GM21367 (cell line): ENCODE data around the gene TUBA4A.
"Not testable (repeated sequence)": the region's sequence is repeated elsewhere in the genome, so short reads cannot be mapped to it uniquely, and the experiment has no call there.

Experiments
- ATAC-seq: cut with Tn5 transposase; IDR thresholded peaks from one replicate; pipeline ENCODE4 v1.9.1; 2021; ENCODE audit not compliant: unreplicated experiment

TUBA4A gene

DNA sequence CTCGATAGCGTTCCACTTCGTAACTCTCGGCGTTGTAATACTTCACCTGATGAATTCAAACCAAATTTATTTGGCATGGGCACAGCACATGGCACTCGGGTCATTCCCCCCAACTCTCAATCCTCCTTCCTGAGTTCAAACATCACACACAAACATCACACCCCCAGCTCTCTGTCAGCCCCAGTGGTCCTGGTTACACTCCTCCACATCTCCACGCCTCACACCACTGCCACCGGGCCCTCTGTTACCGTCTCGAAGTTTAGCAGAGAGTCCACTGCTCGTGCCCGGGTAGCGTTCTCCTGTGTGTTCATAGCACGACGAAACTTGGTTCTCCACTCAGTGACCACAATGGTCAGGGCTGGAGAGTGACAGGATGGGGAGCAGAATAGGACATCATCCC is 39.6 kb downstream of the TUBA4A start:
- no peak for ATAC-seq

DNA sequence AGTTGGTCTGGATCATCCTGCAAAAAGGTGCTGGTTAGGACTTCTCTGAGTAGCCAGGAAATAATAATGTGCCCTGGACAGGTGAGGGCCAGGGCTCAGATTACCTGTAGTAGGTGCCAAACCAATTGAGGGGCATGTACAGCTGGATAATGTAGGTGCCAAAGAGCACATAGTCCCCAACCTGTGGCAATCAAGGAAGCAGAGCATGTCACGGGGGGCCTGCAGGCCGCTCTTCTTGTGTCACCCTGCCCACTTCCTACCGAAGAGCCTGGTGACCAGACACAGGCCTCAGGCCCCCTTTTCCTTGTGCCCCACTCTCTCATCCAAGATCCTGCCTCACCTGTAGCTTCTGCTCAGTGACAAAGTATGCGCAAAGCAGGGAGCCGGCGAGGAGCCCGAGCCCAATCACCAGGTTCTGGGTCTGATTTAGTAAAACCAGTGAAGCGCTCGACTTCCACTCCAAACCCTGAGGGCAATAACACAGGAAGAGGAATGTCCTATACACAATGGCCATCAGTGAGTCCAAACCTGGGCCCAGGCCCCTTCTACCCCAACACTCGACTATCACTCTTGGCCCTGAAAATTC is 40.1 kb downstream of the TUBA4A start:
- ATAC-seq: no peak

DNA sequence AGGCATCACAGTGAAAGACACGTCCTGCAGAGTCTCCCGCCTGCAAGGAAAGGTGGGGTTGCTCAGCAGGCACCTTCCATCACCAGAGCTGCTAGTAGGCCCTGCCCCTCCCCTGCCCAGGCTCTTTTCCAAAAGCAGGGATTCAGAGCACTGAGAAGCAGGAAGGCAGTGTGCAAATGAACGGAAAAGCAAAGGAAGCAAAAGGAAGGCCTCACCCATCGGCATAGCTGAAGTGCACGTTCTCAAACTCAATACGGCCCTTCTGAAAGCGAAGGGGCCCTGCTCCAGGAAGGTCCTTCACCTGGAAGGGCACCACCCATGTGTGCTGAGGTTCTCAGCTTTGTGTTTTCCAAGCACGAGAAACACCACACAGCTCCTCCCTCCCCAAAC is 40.7 kb downstream of the TUBA4A start:
- ATAC-seq: no peak

DNA sequence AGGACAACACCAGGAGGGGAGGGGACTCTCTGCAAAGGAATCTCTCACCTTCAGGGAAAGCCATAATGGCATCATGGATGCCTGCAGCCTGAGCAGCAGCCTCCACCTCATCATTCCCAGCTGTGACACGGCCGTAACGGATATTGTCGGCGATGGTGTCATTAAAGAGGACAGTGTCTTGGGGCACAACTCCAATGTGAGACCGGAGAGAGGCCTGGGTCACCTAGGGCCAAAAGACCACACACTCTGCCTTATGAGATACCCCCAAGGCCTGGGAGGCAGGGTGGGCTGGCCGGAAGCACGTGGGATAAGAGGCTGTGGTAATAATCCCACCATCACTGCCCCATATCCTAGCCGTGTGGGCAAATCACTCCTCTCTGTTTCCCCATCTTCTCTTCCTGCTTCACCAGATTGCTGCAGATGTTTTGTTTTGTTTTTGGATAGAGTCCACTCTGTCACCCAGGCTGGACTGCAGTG is 42.8 kb downstream of the TUBA4A start:
- ATAC-seq: no peak

DNA sequence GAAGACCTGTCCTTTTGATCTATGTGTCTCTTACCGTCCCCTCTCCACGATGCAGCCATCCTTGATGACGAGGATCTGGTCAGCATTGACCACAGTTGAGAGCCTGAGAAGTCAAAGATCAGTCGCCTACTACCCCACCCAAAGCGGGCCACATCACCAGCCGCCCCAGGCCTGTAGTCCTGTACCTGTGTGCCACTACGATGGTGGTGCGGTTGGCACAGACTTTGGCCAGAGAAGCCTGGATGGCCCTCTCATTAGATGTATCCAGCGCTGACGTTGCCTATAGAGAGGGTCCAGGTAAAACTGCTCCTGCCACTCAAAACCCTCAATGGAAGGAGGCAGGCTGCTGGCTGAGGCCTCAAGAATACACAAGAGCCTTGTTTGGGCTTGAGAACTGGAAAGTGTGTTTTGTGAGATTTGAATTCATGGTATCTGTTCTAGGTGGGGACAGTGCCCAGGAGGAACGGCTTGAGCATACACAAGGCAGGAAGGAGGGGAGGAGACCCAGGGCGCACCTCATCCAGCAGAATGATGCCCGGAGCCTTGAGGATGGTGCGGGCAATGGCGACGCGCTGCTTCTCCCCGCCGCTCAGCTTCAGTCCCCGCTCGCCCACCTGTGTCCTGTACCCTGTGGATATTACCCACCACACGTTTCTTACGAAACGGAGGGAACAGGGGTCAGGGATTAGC is 43.4 kb downstream of the TUBA4A start:
- no peak for ATAC-seq

DNA sequence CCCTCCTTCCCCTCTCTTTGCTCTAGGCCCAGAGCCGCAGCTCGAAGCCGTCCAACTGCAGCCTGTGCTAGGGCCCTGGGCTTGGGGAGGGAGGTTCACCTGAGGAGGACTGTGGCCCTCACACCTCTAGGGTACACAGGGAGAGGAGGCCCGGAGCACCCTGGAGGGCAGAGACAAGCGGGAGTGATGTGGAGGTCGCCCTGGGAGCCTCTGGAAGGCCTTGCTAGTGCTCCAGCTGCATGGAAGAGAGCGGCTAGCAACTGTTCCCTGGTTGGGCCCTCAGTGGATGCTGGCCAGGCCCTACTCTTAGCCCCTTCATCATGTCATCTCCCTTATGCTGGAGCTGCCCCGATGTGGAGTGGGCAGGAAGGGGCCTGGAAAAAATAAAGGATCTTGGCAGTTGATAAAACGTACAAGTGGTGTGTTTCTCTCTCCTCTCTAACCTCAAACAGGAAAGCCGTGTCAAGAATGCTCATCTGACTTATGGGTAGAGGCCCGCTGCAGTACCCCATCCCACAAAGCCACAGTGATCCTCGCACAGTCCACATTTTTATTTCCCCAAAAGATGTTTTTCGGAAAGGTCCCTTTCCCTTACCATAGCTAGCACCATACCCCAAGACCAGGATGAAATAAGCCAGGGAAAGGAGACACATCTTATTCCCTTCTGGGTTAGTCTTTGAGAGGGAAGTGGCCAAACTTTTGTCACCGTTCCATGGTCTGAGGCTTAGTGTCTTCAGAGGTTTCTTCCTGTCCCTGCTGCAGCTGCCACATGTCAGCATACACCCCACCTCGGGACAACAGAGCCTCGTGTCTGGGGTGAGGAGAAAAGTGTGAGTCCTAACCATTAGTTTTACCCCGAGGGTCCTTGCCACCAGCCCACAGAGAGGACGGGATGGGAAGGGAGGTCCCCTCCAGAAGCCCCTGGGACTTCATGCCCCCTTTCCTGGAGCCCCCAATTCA is 44.2 kb downstream of the TUBA4A start:
- ATAC-seq: no peak

DNA sequence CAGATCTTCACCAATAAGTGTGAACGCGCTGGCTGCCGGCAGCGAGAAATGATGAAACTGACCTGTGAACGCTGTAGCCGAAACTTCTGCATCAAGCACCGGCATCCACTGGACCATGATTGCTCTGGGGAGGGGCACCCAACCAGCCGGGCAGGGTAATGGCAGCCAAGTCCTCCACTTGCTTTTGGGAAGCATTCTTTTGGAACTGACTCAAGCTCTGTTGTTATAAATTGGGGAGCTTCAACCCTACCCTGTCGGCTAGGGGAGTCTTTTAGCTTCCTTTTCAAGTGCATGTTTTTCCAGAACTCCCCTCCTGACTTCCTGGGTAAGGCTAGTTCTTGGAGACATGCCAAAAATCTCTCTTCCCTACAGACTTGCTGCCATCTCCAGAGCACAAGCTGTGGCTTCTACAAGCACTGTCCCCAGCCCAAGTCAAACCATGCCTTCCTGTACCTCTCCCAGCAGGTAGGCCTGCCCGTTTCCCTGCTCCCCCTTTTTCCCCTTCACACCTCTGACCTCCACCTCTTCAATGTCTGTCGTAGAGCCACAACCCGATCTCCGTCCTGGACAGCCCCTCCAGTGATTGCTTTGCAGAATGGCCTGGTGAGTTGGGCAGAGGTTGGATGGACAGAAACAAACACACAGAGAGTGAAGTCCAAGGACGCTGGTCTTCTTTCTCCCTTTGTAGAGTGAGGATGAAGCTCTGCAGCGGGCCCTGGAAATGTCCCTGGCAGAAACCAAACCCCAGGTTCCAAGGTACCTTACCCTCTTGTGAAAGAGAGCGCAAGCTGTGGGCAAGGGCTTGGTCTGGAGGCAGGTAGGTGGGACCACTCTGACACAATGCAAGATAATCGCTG is 45.6 kb downstream of the TUBA4A start:
- ATAC-seq: no peak

DNA sequence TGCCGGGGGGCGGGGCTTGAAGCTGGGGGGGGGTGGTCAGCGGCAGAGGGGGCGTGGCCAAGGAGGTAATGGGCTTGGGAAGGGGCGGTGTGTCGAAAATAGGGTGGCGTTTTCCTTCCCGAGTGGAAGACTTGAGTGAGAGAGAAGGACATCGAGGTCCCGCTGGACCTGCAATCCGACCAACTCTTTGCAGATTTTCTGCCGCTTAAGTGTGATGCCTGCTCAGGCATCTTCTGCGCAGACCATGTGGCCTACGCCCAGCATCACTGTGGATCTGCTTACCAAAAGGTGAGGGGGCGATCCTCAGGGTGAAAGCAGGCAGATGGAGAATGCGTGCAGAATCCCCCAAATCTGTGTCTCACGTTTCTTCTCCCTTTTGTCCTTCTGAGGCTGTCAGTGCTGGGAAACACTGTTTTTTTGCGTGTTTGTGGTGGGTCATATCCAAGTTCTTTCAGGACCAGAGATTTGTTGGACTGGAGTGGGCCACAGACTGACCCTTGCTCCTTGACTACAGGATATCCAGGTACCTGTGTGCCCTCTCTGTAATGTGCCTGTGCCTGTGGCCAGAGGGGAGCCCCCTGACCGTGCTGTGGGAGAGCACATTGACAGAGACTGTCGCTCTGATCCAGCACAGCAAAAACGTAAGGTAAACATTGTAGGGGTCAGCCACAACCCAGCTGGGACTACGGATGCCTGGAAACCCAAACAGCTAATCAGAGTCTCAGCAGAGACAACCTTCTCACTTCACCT is 46.4 kb downstream of the TUBA4A start:
- ATAC-seq: no peak

DNA sequence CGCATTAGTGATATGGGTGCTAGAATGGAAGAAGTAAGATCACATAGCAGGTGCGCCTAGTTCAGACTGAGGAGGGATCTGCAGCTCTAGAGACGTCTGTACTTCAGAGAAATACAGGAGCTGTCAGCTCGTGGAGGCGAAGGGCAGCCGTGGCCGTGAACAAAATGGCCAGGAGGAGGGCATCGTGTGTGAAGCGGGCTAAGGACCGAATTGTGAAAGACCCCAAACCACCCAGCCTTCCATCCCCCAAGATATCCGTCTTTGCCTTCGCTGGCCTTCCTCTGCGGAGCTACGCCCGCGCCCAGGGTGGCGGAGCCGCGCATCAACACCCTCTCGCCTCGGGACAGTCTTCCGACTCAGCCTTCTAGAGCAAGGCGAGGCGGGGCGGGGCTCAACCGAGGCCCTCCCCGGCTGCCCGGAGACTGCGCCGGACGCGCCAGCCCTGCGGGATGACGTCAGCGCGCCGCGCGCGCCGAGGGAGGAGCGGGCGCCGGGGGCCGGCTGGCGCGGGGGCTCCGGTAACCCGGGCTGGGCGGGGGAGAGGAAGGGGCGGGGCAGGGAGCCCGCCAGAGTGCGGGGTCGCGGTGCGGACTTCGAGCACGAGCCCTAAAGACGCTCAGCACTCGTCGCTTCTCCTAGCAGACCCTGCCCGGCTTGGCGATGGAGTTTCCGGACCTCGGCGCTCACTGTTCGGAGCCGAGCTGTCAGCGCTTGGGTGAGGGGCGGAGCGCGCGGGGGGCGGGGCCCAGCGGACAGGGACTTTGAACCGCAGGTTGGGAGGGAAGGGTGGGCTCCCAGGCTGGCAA is 47.2 kb downstream of the TUBA4A start, which contains the start of gene ZFAND2B:
ZFAND2B (plus strand) TSS at position 455 of the 806 bp plus-strand sequence; CDS start at position 661, 206 bp downstream.
- peak; percentile 94 for ATAC-seq

DNA sequence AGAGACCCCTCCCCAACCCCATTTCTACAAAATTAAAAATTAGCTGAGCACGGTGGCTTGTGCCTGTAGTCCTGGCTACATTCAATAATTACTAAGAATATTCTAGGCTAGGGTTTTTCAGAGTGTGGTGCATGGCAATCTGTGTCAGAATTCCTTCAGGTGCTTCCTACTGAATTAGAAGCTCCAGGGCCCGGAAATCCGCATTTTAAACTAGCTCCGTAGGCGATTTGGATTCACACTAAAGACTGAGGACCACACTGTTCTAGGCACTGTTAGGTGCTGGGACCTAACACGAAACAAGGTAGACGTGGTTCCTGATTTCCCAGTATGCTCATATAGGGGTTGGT is 47.8 kb downstream of the TUBA4A start:
- ATAC-seq: no peak

DNA sequence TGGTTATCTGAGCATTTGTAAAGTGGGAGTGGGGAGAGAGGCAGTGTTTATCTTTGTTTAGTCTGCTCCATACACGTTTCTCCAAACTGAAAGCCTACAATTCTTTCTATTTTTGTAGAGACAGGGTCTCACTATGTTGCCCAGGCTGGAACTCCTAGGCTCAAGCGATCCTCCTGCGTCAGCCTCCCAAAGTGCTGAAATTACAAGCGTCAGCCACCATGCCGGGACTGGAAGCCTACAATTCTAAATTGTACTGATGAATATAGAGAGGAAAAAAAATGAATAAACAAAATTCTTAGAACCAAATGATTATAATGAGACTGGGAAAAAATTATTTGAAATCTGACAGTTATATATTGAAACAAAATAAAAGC is 48.6 kb downstream of the TUBA4A start:
- no peak for ATAC-seq

DNA sequence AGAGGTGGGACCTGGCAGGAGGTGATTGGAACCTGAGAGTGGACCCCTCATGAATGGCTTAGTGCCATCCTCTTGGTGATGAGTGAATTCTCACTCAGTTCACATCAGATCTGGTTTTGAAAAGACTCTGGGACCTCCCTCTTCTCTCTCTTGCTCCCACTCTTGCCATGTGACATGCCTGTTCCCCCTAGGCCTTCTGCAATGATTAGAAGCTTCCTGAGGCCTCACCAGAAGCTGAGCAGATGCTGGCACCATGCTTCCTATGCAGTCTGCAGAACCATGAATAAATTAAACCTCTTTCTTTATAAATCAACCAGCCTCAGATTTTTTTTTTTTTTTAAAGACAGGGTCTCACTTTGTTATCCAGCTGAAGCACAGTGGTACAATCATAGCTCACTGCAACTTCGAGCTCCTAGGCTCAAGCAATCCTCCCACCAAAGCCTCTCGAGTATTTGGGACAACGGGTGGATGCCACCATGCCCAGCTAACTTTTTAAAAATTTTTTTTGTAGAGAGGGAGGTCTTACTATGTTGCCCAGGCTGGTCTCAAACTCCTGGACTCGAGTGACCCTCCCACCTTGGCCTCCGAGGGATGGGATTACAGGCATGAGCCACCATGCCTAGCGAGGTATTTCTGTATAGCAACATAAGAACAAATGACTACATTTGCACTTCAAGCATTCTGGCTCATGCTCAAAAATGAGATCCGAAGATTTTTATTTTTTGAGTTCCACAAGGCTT is 49.1 kb downstream of the TUBA4A start:
- ATAC-seq: no peak

DNA sequence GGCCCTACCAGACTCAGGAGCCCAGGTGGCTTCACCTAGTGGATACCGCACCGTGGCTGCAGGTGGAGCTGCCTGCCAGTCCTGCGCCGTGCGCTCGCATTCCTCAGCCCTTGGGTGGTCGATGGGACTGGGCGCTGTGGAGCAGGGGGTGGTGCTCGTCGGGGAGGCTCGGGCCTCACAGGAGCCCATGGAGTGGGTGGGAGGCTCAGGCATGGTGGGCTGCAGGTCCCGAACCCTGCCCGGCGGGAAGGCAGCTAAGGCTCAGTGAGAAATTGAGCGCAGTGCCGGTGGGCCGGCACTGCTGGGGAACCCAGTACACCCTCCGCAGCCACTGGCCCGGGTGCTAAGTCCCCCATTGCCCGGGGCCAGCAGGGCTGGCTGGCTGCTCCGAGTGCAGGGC is 52.4 kb downstream of the TUBA4A start:
- not testable (repeated sequence) for ATAC-seq

DNA sequence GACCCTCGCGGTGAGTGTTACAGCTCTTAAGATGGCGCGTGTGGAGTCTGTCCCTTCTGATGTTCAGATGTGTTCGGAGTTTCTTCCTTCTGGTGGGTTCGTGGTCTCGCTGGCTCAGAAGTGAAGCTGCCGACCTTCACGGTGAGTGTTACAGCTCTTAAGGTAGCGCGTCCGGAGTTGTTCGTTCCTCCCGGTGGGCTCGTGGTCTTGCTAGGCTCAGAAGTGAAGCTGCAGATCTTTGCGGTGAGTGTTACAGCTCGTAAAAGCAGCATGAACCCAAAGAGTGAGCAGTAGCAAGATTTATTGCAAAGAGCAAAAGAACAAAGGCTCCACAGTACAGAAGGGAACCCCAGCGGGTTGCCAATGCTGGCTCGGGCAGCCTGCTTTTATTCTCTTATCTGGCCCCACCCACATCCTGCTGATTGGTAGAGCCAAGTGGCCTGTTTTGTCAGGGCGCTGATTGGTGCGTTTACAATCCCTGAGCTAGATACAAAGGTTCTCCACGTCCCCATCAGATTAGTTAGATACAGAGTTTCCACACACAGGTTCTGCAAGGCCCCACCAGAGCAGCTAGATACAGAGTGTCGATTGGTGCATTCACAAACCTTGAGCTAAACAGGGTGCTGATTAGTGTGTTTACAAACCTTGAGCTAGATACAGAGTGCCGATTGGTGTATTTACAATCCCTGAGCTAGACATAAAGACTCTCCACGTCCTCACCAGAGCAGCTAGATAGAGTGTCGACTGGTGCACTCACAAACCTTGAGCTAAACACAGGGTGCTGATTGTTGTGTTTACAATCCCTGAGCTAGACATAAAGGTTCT is 53.0 kb downstream of the TUBA4A start:
- not testable (repeated sequence) for ATAC-seq
